Measurements from ENCODE around the gene EAPP. TPM values are rescaled to one million over a fixed set of nuclear protein-coding genes. Genes with fewer than 3 reads are reported as not detected.

The EAPP gene
- 34.6 and 37.4 TPM in 2 replicates for total RNA-seq

DNA sequence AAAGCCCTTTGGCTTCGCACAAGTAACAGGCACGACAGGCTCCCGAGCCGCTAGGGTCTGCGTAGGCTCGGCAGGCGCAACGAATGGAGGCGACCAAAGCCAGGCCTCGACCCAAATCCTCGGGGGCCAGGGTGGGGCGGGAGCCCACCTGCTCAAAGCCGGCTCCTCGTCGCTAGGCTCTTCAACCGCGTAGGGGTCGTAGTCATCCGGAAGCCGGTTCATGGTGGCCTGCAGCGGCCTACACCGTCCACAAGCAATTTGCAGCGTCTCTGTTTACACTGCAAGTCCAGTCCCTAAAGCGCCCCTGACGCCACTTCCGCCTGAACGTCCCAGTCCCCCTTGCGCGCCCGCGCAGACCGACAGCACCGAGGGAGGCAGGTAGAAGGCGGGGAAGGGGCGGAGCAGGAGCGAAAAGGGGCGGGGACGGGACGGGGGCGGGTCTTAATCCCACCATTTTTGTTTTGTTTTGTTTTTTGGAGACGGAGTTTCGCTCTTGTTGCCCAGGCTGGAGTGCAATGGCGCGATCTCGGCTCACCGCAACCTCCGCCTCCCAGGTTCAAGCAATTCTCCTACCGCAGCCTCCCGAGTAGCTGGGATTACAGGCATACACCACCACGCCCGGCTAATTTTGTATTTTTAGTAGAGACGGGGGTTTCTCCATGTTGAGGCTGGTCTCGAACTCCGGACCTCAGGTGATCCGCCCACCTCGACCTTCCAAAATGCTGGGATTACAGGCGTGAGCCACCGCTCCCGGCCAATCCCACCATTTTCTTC, at the start of gene EAPP:
Gene EAPP, minus strand, starts transcription at position 295 of the 774 bp plus-strand sequence. Its CDS starts 73 bp downstream, at position 222.

Small RNAs within 50 kb of the gene (small RNA-seq; reads per million reads assigned to genes)
- gene RNU1-27P (not detected), gene RNU1-28P (not detected)

Other genes starting within 250 kb of the EAPP start
- 25.7 and 33.6 TPM in 2 replicates for gene SPTSSA, start 77.5 kb downstream of the EAPP start, total RNA-seq
- gene SNX6, start 90.4 kb upstream of the EAPP start, total RNA-seq, result 190 and 224 TPM in 2 replicates
- 103 and 108 TPM in 2 replicates for gene CFL2, start 174.9 kb upstream of the EAPP start, total RNA-seq